H9 (cell line): ENCODE results near the gene TMEM107. TPM values are rescaled to one million over a fixed set of nuclear protein-coding genes. Genes with fewer than 3 reads are reported as not detected.

Experiments
- DNase-seq: peaks from one replicate; pipeline ENCODE4 v3.0.0-alpha.2; 2017
- H2AFZ ChIP-seq: one replicate; pipeline ENCODE4 v1.6.1; 2013; ENCODE audit warnings: mild to moderate bottlenecking, low read length, control low read depth, moderate library complexity
- H2AK5ac ChIP-seq: 2 replicates; pipeline ENCODE4 v1.6.1; 2013; ENCODE audit warnings: low read length, control low read depth, mixed read lengths; ENCODE audit not compliant: insufficient read length
- H2BK120ac ChIP-seq: one replicate; pipeline ENCODE4 v1.6.1; 2013; ENCODE audit warnings: low read depth, mild to moderate bottlenecking, low read length, control low read depth, inconsistent platforms; ENCODE audit not compliant: poor library complexity, severe bottlenecking
- H2BK12ac ChIP-seq: 2 replicates; pipeline ENCODE4 v1.6.1; 2013; ENCODE audit warnings: low read length, control low read depth, mixed read lengths, low read depth; ENCODE audit not compliant: insufficient read length
- H2BK15ac ChIP-seq: 2 replicates; pipeline ENCODE4 v1.6.1; 2013; ENCODE audit warnings: low read depth, low read length, control low read depth
- H2BK20ac ChIP-seq: one replicate; pipeline ENCODE4 v1.6.1; 2013; ENCODE audit warnings: low read depth, mild to moderate bottlenecking, low read length, control low read depth, inconsistent platforms; ENCODE audit not compliant: poor library complexity, severe bottlenecking
- H2BK5ac ChIP-seq: 2 replicates; pipeline ENCODE4 v1.6.1; 2013; ENCODE audit warnings: low read length, control low read depth, mixed read lengths; ENCODE audit not compliant: insufficient read length
- H3K14ac ChIP-seq: 2 replicates; pipeline ENCODE4 v1.6.1; 2013; ENCODE audit warnings: low read length, control low read depth; ENCODE audit not compliant: insufficient read depth
- H3K18ac ChIP-seq: 2 replicates; pipeline ENCODE4 v1.6.1; 2013; ENCODE audit warnings: low read depth, mild to moderate bottlenecking, mixed read lengths, low read length, control low read depth; ENCODE audit not compliant: insufficient read length
- H3K23ac ChIP-seq: 2 replicates; pipeline ENCODE4 v1.6.1; 2013; ENCODE audit warnings: low read length, control low read depth, mixed read lengths, low read depth; ENCODE audit not compliant: insufficient read length
- H3K23me2 ChIP-seq: 2 replicates; pipeline ENCODE4 v1.6.1; 2013; ENCODE audit warnings: low read depth, mild to moderate bottlenecking, mixed read lengths, low read length, control low read depth; ENCODE audit not compliant: insufficient read length, poor library complexity, severe bottlenecking
- H3K27ac ChIP-seq: 2 replicates; pipeline ENCODE4 v1.5.1; 2013; ENCODE audit warnings: low read length, control low read depth, mixed read lengths, low read depth; ENCODE audit not compliant: insufficient read length
- H3K27me3 ChIP-seq: 2 replicates; pipeline ENCODE4 v1.6.1; 2013; ENCODE audit warnings: low read length, control low read depth, inconsistent platforms; ENCODE audit not compliant: insufficient read depth
- H3K4ac ChIP-seq: 2 replicates; pipeline ENCODE4 v1.6.1; 2013; ENCODE audit warnings: low read depth, mild to moderate bottlenecking, control low read depth, inconsistent platforms, low read length, moderate library complexity
- H3K4me1 ChIP-seq: 2 replicates; pipeline ENCODE4 v1.6.1; 2013; ENCODE audit warnings: low read length, control low read depth, inconsistent platforms; ENCODE audit not compliant: insufficient read depth
- H3K4me2 ChIP-seq: 2 replicates; pipeline ENCODE4 v1.6.1; 2013; ENCODE audit warnings: low read length, control low read depth, mixed read lengths; ENCODE audit not compliant: insufficient read length, insufficient read depth
- H3K56ac ChIP-seq: 2 replicates; pipeline ENCODE4 v1.6.1; 2013; ENCODE audit warnings: low read depth, mild to moderate bottlenecking, mixed read lengths, low read length, control low read depth; ENCODE audit not compliant: insufficient read length
- H3K79me1 ChIP-seq: 2 replicates; pipeline ENCODE4 v1.6.1; 2013; ENCODE audit warnings: low read depth, mild to moderate bottlenecking, moderate library complexity, low read length, control low read depth, inconsistent platforms; ENCODE audit not compliant: insufficient read depth, poor library complexity, severe bottlenecking
- H3K79me2 ChIP-seq: 2 replicates; pipeline ENCODE4 v1.6.1; 2013; ENCODE audit warnings: low read length, control low read depth, inconsistent platforms; ENCODE audit not compliant: insufficient read depth
- H3K9ac ChIP-seq: 2 replicates; pipeline ENCODE4 v1.6.1; 2013; ENCODE audit warnings: low read length, control low read depth, mixed read lengths; ENCODE audit not compliant: insufficient read length; ENCODE audit errors: extremely low read depth
- H3K9me3 ChIP-seq: one replicate; pipeline ENCODE4 v1.6.1; 2013; ENCODE audit warnings: low read depth, low read length, inconsistent platforms; ENCODE audit not compliant: control insufficient read depth
- H3T11ph ChIP-seq: one replicate; pipeline ENCODE4 v1.6.1; 2013; ENCODE audit warnings: mild to moderate bottlenecking, low read length, control low read depth, inconsistent platforms
- H4K20me1 ChIP-seq: one replicate; pipeline ENCODE4 v1.6.1; 2013; ENCODE audit not compliant: control insufficient read depth, insufficient read length, insufficient read depth
- H4K5ac ChIP-seq: 2 replicates; pipeline ENCODE4 v1.6.1; 2013; ENCODE audit warnings: low read depth, mild to moderate bottlenecking, mixed read lengths, low read length, control low read depth; ENCODE audit not compliant: insufficient read length
- H4K8ac ChIP-seq: replicated peaks from 2 replicates; pipeline ENCODE4 v1.6.1; 2013; ENCODE audit warnings: low read length, control low read depth, mixed read lengths, low read depth; ENCODE audit not compliant: insufficient read length
- H4K91ac ChIP-seq: 2 replicates; pipeline ENCODE4 v1.6.1; 2013; ENCODE audit warnings: low read depth, mild to moderate bottlenecking, moderate library complexity, mixed read lengths, low read length, control low read depth; ENCODE audit not compliant: insufficient read length
- H3K27ac Mint-ChIP-seq, 3 experiments: 2 replicates in 2 of 3; 3 replicates in 1 of 3; pipeline ENCODE4 v1.8.0; 2020 to 2021; ENCODE audit warnings: mixed read lengths in 3 of 3, mild to moderate bottlenecking in 1 of 3, moderate library complexity in 1 of 3
- H3K27me3 Mint-ChIP-seq: 2 replicates; pipeline ENCODE4 v1.8.0; 2021; ENCODE audit warnings: low read depth, mild to moderate bottlenecking, moderate library complexity, mixed read lengths
- H3K36me3 Mint-ChIP-seq, 3 experiments: 2 replicates in 2 of 3; 3 replicates in 1 of 3; pipeline ENCODE4 v1.8.0; 2020 to 2021; ENCODE audit warnings: low read depth in 3 of 3, mixed read lengths in 3 of 3; ENCODE audit not compliant: insufficient read depth in 1 of 3
- H3K4me1 Mint-ChIP-seq, 2 experiments: 2 replicates each; pipeline ENCODE4 v1.8.0; 2020; ENCODE audit warnings: mixed read lengths in 2 of 2
- H3K4me3 Mint-ChIP-seq, 2 experiments: 2 replicates in 1 of 2; 3 replicates in 1 of 2; pipeline ENCODE4 v1.8.0; 2020 to 2021; ENCODE audit warnings: mild to moderate bottlenecking in 2 of 2, mixed read lengths in 2 of 2, moderate library complexity in 1 of 2
- H3K9me3 Mint-ChIP-seq, 2 experiments: 2 replicates in 1 of 2; 3 replicates in 1 of 2; pipeline ENCODE4 v1.8.0; 2020; ENCODE audit warnings: mild to moderate bottlenecking in 2 of 2, mixed read lengths in 2 of 2, moderate library complexity in 1 of 2
- WGBS: extraction: QIAGEN DNeasy Blood & Tissue Kit; methylation state at CpG from one replicate; pipeline ENCODE4 v1.1.7; 2013; ENCODE audit warnings: missing lambda C conversion rate, low lambda C conversion rate, mixed read lengths; ENCODE audit not compliant: insufficient read length; ENCODE audit errors: extremely low coverage; 5-methylcytosine and 5-hydroxymethylcytosine counted together
- total RNA-seq: library from RNA; stranded (reverse); gene quantifications from 2 replicates; pipeline ENCODE4 v1.2.1, GENCODE V29; 2021
- TF ChIP-seq, protein P1 (sequence below): fragments of 200-600 bp; sonication (generic); conservative IDR thresholded peaks from 3 replicates; pipeline ENCODE4 v1.8.0; 2021; ENCODE audit warnings: antibody characterized with exemption, mild to moderate bottlenecking

Gene TMEM107
- total RNA-seq, 1 experiment from 2014 or later: 12.7 TPM

DNA sequence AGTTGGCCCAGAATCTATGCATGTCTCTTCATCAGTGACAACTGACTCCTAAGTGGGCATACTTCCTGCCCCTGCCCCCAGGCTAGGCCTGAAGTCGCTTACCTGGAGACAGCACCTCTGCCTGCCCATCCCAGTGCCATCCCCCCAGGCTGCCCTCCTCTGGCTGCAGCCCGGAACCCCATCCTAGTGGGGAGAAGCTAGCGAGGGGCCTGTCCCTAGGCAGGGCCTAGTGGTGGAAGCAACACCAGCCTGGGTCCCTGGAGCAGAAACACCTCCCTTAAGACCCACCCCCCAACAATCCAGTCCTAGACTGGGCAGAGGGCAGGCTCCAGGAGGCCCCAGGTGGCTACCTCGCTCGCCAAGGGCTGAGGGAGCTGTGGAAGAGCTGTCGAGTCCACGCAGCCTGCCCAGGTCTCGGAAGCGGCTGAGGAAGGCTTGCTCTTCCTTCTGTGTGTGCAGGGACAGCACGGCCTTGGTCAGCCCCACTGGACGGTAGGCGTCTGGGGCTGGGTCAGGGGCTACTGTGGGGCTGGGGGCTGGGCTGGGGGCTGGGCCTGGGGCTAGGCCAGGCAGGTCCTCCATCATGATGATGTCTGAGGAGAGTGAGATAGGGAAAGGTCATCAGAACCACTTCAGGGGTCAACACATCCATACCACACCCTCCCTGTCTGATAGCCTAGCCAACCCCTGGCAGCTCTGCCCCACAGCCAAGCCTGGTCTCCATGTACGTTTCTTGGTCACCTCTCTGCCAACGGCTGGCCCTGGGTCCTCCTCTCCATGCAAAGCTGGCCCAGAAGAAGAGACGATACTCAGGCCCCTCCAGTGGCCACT is 31.6 kb downstream of the TMEM107 start:
- Histone ChIP-seq H4K8ac (no peak overlapping the region), H3K79me2 (no peaks in the 10 kb centered on the region), H2AFZ (no peak overlapping the region), H2BK20ac (no peak overlapping the region), H3K18ac (no peak overlapping the region), H2AK5ac (no peak overlapping the region), H2BK15ac (no peak overlapping the region), H3K4me1 (no peaks in the 10 kb centered on the region), H3K27ac (no peak overlapping the region), H3K79me1 (no peaks in the 10 kb centered on the region), H3K23ac (no peak overlapping the region), H3K14ac (no peak overlapping the region), H2BK120ac (no peak overlapping the region), H4K91ac (no peak overlapping the region), H2BK5ac (no peak overlapping the region), H4K20me1 (no peaks in the 10 kb centered on the region), H3K23me2 (peaks cover under 1% of the 10 kb centered on the region), H3K9me3 (no peaks in the 10 kb centered on the region), H3K9ac (no peak overlapping the region), H4K5ac (no peak overlapping the region), H3K27me3 (no peaks in the 10 kb centered on the region), H2BK12ac (no peak overlapping the region), H3K4ac (no peak overlapping the region), H3K4me2 (no peak overlapping the region), H3T11ph (no peak overlapping the region), H3K56ac (no peak overlapping the region)
- Mint-ChIP-seq H3K36me3 (peaks cover 39 to 84% (median 66%) of the 10 kb centered on the region in 3 experiments), H3K9me3 (no peaks in the 10 kb centered on the region), H3K4me3 (no peak overlapping the region), H3K4me1 (no peaks in the 10 kb centered on the region), H3K27me3 (no peaks in the 10 kb centered on the region; the same call in 1 of the 2 replicates), H3K27ac (no peak overlapping the region; a peak in 1 of 7 replicates)
- no CpG with 5 or more reads among the region's 15 CpGs for WGBS
- TF ChIP-seq, protein P1, sequence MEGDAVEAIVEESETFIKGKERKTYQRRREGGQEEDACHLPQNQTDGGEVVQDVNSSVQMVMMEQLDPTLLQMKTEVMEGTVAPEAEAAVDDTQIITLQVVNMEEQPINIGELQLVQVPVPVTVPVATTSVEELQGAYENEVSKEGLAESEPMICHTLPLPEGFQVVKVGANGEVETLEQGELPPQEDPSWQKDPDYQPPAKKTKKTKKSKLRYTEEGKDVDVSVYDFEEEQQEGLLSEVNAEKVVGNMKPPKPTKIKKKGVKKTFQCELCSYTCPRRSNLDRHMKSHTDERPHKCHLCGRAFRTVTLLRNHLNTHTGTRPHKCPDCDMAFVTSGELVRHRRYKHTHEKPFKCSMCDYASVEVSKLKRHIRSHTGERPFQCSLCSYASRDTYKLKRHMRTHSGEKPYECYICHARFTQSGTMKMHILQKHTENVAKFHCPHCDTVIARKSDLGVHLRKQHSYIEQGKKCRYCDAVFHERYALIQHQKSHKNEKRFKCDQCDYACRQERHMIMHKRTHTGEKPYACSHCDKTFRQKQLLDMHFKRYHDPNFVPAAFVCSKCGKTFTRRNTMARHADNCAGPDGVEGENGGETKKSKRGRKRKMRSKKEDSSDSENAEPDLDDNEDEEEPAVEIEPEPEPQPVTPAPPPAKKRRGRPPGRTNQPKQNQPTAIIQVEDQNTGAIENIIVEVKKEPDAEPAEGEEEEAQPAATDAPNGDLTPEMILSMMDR: no peak
- DNase-seq: no peak
